Measurements from ENCODE around the gene AQP11. TPM values are rescaled to one million over a fixed set of nuclear protein-coding genes. Genes with fewer than 3 reads are reported as not detected.
"Not testable (repeated sequence)": the region's sequence is repeated elsewhere in the genome, so short reads cannot be mapped to it uniquely, and the experiment has no call there.

Gene AQP11
- total RNA-seq, 1 experiment from 2014 or later = 0.20 TPM

DNA sequence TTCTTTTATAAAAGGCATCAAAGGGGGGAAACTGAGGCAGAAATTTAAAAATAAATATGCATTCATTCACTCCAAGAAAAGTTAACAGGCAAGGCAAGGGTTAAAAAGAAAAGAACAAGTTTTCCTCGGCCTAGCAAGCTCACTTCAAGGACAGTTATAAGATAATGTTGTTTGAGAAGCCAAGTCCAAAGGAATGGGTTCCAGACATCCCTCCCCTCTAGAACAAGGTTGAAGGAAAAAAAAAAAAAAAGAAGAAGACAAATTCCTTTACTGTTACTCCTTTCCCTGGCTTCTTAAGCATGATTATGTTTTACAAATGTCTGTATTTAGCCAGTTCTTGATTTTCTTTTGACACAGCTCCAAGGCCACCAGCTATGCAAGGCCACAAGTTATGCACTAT is 14.3 kb upstream of the AQP11 start:
- POLR2A ChIA-PET; H4K20me1 ChIP-seq (ENCODE audit: insufficient read depth); H3K9ac ChIP-seq (ENCODE audit: low read length); intact Hi-C loops (cut with micrococcal nuclease); H3K4me3 ChIP-seq (replicated peaks in 1 of 2; ENCODE audit: low read depth in 1 of 2, low read length in 2 of 2); H3K4me2 ChIP-seq (ENCODE audit: low read length); H2AFZ ChIP-seq (ENCODE audit: low read depth, low read length, poor library complexity, severe bottlenecking); H3K79me2 ChIP-seq (ENCODE audit: insufficient read depth, low read length); CTCF ChIA-PET; ATAC-seq; BruUV-seq (replicated peaks); H3K4me1 ChIP-seq (ENCODE audit: control insufficient read depth in 1 of 2, insufficient read depth in 2 of 2, low read length in 2 of 2); H3K9me2 ChIP-seq (ENCODE audit: insufficient read depth); DNase-seq (ENCODE audit: low read depth, low spot score); H3K36me3 ChIP-seq (ENCODE audit: control insufficient read depth in 1 of 2, insufficient read depth in 2 of 2, low read length in 2 of 2); H3K9me3 ChIP-seq (ENCODE audit: control insufficient read depth in 1 of 2, insufficient read depth in 1 of 2, low read depth in 1 of 2, low read length in 2 of 2); H3K27me3 ChIP-seq (ENCODE audit: insufficient read depth, low read length); RAD21 ChIA-PET (ENCODE audit: low non-redundant PET in 1 of 2, low total read pairs in 2 of 2, uncharacterized antibody in 2 of 2, unreplicated experiment in 2 of 2); H3K27ac ChIP-seq (ENCODE audit: low read depth, low read length): not testable (repeated sequence)

DNA sequence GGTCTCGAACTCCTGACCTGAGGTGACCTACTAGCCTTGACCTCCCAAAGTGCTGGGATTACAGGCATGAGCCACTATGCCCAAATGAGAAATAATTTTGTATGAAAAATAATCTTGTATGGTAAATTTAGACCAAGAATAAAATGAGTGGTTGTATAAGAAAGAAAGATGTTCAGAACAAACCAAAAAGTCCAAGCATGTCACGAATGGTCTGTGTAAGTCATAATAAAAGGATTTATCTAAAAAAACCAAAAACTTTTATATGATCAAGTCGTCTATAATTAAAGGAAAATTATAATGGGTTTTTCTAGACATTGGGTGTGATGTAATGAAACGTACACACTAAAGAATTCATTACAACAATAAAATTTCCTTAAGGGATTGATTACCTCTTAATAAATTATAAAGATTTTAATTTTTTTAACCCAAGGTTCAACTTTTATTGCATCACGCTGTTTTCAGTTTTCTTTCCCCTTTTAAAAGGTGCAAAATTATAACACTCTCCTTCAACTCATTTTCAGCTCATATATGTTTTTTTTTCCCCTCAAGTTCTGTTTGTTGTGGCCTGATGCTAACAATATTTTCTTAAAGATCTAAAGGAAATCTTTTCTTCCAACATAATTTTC is 8.9 kb upstream of the AQP11 start:
- H4K20me1 ChIP-seq (ENCODE audit: insufficient read depth) = no peaks in the 10 kb centered on the region
- DNase-seq (ENCODE audit: low read depth, low spot score) (no peak), ATAC-seq (no peak)
- H3K9ac ChIP-seq (ENCODE audit: low read length) = no peak overlapping the region
- H3K4me2 ChIP-seq (ENCODE audit: low read length) = no peak overlapping the region
- H3K27ac ChIP-seq (ENCODE audit: low read depth, low read length) = no peak overlapping the region
- H2AFZ ChIP-seq (ENCODE audit: low read depth, low read length, poor library complexity, severe bottlenecking) = no peak overlapping the region
- 0 out of 4 replicates have a peak, but pooled peaks cover 0 to 4% of the 10 kb centered on the region in 2 experiments for H3K36me3 ChIP-seq (ENCODE audit: control insufficient read depth in 1 of 2, insufficient read depth in 2 of 2, low read length in 2 of 2)
- ChIA-PET RAD21 (ENCODE audit: low non-redundant PET in 1 of 2, low total read pairs in 2 of 2, uncharacterized antibody in 2 of 2, unreplicated experiment in 2 of 2) (no interaction called here), CTCF (no interaction called here), POLR2A (no interaction called here)
- peak; percentile 73; the same call in 1 of the 2 replicates for TF ChIP-seq CBX3 (IDR thresholded peaks at IDR 0.05; ENCODE audit: low read depth)
- TF ChIP-seq POLR2A (IDR thresholded peaks at IDR 0.05; ENCODE audit: borderline replicate concordance, extremely low read depth, insufficient read depth, insufficient read length) = no peak
- no peaks in the 10 kb centered on the region for H3K27me3 ChIP-seq (ENCODE audit: insufficient read depth, low read length)
- H3K9me2 ChIP-seq (ENCODE audit: insufficient read depth) = no peaks in the 10 kb centered on the region
- intact Hi-C loops (cut with micrococcal nuclease) = no loop called here
- peaks cover 9 to 11% of the 10 kb centered on the region in 2 experiments; a peak in 2 of 4 replicates for H3K9me3 ChIP-seq (ENCODE audit: control insufficient read depth in 1 of 2, insufficient read depth in 1 of 2, low read depth in 1 of 2, low read length in 2 of 2)
- no peak overlapping the region for H3K4me3 ChIP-seq (replicated peaks in 1 of 2; ENCODE audit: low read depth in 1 of 2, low read length in 2 of 2)
- no peaks in the 10 kb centered on the region for H3K4me1 ChIP-seq (ENCODE audit: control insufficient read depth in 1 of 2, insufficient read depth in 2 of 2, low read length in 2 of 2)
- no peaks in the 10 kb centered on the region for H3K79me2 ChIP-seq (ENCODE audit: insufficient read depth, low read length)
- BruUV-seq (replicated peaks) = no TSS peak

DNA sequence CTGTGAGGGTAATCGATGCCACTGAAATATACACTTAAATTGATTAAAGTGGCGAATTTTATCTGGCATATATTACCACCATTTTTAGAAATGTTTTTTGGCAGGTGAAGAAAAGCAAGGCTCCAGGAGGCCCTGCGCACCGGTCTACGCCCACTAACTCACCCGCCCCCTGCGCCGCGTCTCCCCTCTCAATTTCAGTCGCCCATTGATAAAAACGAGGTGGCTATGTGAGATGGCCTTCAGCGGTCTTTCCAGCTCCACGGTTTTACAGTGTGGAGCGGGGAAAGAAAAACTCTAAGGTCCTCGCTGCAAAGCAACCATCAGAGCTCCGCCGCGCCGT is 602 bp upstream of the AQP11 start:
- Histone ChIP-seq H3K4me3 (replicated peaks in 1 of 2; ENCODE audit: low read depth in 1 of 2, low read length in 2 of 2) (peak overlapping the region; percentile 38 to 53), H3K4me2 (ENCODE audit: low read length) (peak overlapping the region; percentile 79), H3K9me3 (ENCODE audit: control insufficient read depth in 1 of 2, insufficient read depth in 1 of 2, low read depth in 1 of 2, low read length in 2 of 2) (no peaks in the 10 kb centered on the region), H3K9me2 (ENCODE audit: insufficient read depth) (no peaks in the 10 kb centered on the region), H4K20me1 (ENCODE audit: insufficient read depth) (no peaks in the 10 kb centered on the region), H3K36me3 (ENCODE audit: control insufficient read depth in 1 of 2, insufficient read depth in 2 of 2, low read length in 2 of 2) (no peaks in the 10 kb centered on the region), H2AFZ (ENCODE audit: low read depth, low read length, poor library complexity, severe bottlenecking) (no peak overlapping the region), H3K4me1 (ENCODE audit: control insufficient read depth in 1 of 2, insufficient read depth in 2 of 2, low read length in 2 of 2) (peaks cover 0 to 13% of the 10 kb centered on the region in 2 experiments; a peak in 2 of 4 replicates), H3K27me3 (ENCODE audit: insufficient read depth, low read length) (no peaks in the 10 kb centered on the region), H3K79me2 (ENCODE audit: insufficient read depth, low read length) (no peaks in the 10 kb centered on the region), H3K9ac (ENCODE audit: low read length) (peak overlapping the region; percentile 53), H3K27ac (ENCODE audit: low read depth, low read length) (peak overlapping the region; percentile 37; the same call in 1 of the 2 replicates)
- DNase-seq (ENCODE audit: low read depth, low spot score) (no peak), ATAC-seq (peak; percentile 37)
- POLR2A ChIA-PET = no interaction called here
- intact Hi-C loops (cut with micrococcal nuclease) = no loop called here
- CTCF ChIA-PET = no interaction called here
- BruUV-seq (replicated peaks) = no TSS peak
- no peak for TF ChIP-seq SIN3A (IDR thresholded peaks at IDR 0.05; ENCODE audit: low read depth)
- TF ChIP-seq YY1 (IDR thresholded peaks at IDR 0.05; ENCODE audit: extremely low read depth, insufficient replicate concordance, low read depth, low read length) = no peak
- TF ChIP-seq, protein P1, sequence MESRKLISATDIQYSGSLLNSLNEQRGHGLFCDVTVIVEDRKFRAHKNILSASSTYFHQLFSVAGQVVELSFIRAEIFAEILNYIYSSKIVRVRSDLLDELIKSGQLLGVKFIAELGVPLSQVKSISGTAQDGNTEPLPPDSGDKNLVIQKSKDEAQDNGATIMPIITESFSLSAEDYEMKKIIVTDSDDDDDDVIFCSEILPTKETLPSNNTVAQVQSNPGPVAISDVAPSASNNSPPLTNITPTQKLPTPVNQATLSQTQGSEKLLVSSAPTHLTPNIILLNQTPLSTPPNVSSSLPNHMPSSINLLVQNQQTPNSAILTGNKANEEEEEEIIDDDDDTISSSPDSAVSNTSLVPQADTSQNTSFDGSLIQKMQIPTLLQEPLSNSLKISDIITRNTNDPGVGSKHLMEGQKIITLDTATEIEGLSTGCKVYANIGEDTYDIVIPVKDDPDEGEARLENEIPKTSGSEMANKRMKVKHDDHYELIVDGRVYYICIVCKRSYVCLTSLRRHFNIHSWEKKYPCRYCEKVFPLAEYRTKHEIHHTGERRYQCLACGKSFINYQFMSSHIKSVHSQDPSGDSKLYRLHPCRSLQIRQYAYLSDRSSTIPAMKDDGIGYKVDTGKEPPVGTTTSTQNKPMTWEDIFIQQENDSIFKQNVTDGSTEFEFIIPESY (IDR thresholded peaks at IDR 0.05; ENCODE audit: extremely low read depth, insufficient replicate concordance, low read length) = no peak
- RAD21 ChIA-PET (ENCODE audit: low non-redundant PET in 1 of 2, low total read pairs in 2 of 2, uncharacterized antibody in 2 of 2, unreplicated experiment in 2 of 2) = no interaction called here
